WERI-Rb-1 (cell line): ENCODE measurements around the gene LTBP1.

Experiments used
- DNase-seq: peaks from one replicate; pipeline ENCODE4 v3.0.0-alpha.2; 2020
- H3K27ac ChIP-seq: fragments of 250-450 bp; sonication (Bioruptor Pico); 2 replicates; pipeline ENCODE4 v1.5.1; 2020; ENCODE audit warnings: mild to moderate bottlenecking, moderate library complexity
- H3K27me3 ChIP-seq: fragments of 250-450 bp; sonication (Bioruptor Pico); 2 replicates; pipeline ENCODE4 v1.5.1; 2021; ENCODE audit warnings: mild to moderate bottlenecking, low read depth, moderate library complexity; ENCODE audit not compliant: insufficient read depth, severe bottlenecking
- H3K36me3 ChIP-seq: fragments of 250-450 bp; sonication (Bioruptor Pico); 2 replicates; pipeline ENCODE4 v1.5.1; 2020; ENCODE audit warnings: mild to moderate bottlenecking, moderate library complexity
- H3K4me3 ChIP-seq: 2 replicates; pipeline ENCODE4 v1.5.1; 2011; ENCODE audit warnings: low read depth, mild to moderate bottlenecking, control low read depth, low read length
- H3K9me3 ChIP-seq: fragments of 250-450 bp; sonication (Bioruptor Pico); 2 replicates; pipeline ENCODE4 v1.5.1; 2021; ENCODE audit warnings: mild to moderate bottlenecking, moderate library complexity; ENCODE audit not compliant: severe bottlenecking
- TF ChIP-seq, protein P1 (sequence below): IDR thresholded peaks from 2 replicates; pipeline ENCODE4 v1.5.1; 2011; ENCODE audit warnings: low read depth, mild to moderate bottlenecking, control low read depth, inconsistent platforms, low read length

The LTBP1 gene

DNA sequence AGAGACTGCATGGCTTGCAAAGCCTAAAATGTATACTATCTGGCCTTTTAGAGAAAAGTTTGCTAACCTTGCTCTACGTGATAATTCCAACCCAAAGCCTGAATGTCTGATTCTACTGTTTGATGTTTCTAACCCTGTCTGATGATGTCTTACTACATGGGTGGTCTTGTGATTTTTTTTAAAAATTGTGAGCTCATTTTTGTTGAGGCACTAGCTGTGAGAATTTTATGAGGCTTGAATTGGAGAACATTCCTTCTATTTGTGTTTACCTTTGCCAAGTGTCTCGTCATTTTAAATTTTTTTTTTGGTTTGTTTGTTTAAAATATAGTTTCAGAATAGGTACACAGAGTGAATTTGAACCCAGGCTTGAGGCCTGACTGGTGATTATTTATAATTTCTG is 15.2 kb upstream of the LTBP1 start:
- no peak for DNase-seq
- TF ChIP-seq, protein P1, sequence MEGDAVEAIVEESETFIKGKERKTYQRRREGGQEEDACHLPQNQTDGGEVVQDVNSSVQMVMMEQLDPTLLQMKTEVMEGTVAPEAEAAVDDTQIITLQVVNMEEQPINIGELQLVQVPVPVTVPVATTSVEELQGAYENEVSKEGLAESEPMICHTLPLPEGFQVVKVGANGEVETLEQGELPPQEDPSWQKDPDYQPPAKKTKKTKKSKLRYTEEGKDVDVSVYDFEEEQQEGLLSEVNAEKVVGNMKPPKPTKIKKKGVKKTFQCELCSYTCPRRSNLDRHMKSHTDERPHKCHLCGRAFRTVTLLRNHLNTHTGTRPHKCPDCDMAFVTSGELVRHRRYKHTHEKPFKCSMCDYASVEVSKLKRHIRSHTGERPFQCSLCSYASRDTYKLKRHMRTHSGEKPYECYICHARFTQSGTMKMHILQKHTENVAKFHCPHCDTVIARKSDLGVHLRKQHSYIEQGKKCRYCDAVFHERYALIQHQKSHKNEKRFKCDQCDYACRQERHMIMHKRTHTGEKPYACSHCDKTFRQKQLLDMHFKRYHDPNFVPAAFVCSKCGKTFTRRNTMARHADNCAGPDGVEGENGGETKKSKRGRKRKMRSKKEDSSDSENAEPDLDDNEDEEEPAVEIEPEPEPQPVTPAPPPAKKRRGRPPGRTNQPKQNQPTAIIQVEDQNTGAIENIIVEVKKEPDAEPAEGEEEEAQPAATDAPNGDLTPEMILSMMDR, result no peak
- no peaks in the 10 kb centered on the region for H3K36me3 ChIP-seq
- H3K27me3 ChIP-seq, result no peaks in the 10 kb centered on the region
- no peak overlapping the region for H3K27ac ChIP-seq
- H3K4me3 ChIP-seq, result no peak overlapping the region
- H3K9me3 ChIP-seq, result no peaks in the 10 kb centered on the region

- DNase-seq, result no peak
- TF ChIP-seq, protein P1, result no peak
- H3K27me3 ChIP-seq, result no peaks in the 10 kb centered on the region
- H3K9me3 ChIP-seq, result no peaks in the 10 kb centered on the region
- H3K27ac ChIP-seq, result no peak overlapping the region
- no peaks in the 10 kb centered on the region for H3K36me3 ChIP-seq
- H3K4me3 ChIP-seq, result no peak overlapping the region
Observed at GRCh38 chr2:32931945-32932709, 14.6 kb upstream of the LTBP1 start.

DNA sequence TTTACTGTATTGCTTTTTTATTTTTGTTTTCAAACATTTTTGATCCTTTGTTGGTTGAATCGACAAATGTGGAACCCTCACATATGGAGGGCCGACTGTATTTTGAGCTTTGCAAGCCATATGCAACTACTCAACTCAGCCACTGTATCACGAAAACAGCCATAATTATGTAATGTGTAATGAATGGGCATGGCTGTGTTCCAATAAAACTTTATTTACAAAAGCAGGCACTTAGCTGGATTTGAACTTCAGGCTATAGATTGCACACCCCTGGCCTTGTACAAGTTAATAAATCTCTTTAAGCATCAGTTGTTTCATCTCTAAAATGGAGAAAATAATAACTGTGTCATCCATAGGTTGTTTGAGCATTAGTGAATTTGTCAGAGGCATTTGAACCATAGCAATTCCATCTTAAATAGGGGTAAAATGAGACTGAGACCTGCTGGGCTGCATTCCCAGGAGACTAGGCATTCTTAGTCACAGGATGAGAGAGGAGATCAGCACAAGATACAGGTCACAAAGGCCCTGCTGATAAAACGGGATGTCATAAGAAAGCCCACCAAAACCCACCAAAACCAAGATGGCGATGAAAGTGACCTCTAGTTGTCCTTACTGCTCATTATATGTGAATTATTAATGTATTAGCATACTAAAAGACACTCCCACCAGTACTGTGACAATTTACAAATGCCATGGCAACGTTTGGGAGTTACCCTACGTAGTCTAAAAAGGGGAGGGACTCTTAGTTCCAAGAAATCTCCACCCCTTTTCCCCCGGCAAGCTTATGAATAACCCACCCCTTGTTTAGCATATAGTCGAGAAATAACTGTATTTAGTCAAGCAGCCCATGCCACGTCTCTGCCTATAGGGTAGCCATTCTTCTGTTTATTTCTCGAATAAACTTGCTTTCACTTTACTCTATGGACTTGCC is 13.7 kb upstream of the LTBP1 start:
- Histone ChIP-seq H3K9me3 (no peaks in the 10 kb centered on the region), H3K27me3 (no peaks in the 10 kb centered on the region), H3K27ac (no peak overlapping the region), H3K36me3 (no peaks in the 10 kb centered on the region), H3K4me3 (no peak overlapping the region)
- TF ChIP-seq, protein P1, result no peak
- no peak for DNase-seq

DNA sequence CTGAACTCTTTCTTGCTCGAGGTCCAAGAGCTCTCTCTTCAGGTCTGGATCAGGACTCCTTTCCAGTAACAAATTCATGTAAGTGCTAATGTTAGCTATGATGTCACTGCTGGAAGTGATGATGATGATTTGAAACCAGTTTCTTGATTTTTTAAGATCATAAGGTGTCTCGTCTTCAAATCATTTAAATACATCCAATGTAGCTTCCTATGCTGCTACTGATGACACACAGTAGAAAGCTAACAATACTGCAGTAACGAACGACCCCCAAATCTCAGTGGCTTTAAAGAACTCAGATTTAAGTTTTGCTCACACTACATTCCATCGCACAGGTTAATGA is 13.0 kb upstream of the LTBP1 start:
- H3K36me3 ChIP-seq, result no peaks in the 10 kb centered on the region
- DNase-seq, result no peak
- H3K27ac ChIP-seq, result no peak overlapping the region
- no peaks in the 10 kb centered on the region for H3K9me3 ChIP-seq
- TF ChIP-seq, protein P1, result no peak
- H3K27me3 ChIP-seq, result no peaks in the 10 kb centered on the region
- H3K4me3 ChIP-seq, result no peak overlapping the region

- peak; percentile 67 for DNase-seq
- H3K36me3 ChIP-seq, result no peaks in the 10 kb centered on the region
- H3K27ac ChIP-seq, result no peak overlapping the region
- TF ChIP-seq, protein P1, result no peak
- no peaks in the 10 kb centered on the region for H3K9me3 ChIP-seq
- no peaks in the 10 kb centered on the region for H3K27me3 ChIP-seq
- H3K4me3 ChIP-seq, result no peak overlapping the region
Observed at GRCh38 chr2:32937602-32938448, 8.9 kb upstream of the LTBP1 start.
